Vagina (tissue), 2 donors: ENCODE results near the gene MYLK. TPM values are rescaled to one million over a fixed set of nuclear protein-coding genes. Genes with fewer than 3 reads are reported as not detected.
"Not testable (repeated sequence)": the region's sequence is repeated elsewhere in the genome, so short reads cannot be mapped to it uniquely, and the experiment has no call there.

Source experiments
- DNase-seq, 2 donors: peaks; one replicate each; pipeline ENCODE4 v3.0.0-alpha.2; 2017; ENCODE audit errors: extremely low spot score in 2 of 2
- H3K27ac ChIP-seq: fragments of 200-600 bp; sonication (generic); one replicate; pipeline ENCODE4 v1.5.1; 2019
- H3K27me3 ChIP-seq: fragments of 200-600 bp; sonication (generic); one replicate; pipeline ENCODE4 v1.5.1; 2019
- H3K36me3 ChIP-seq, 2 donors: fragments of 200-600 bp; sonication (generic); one replicate each; pipeline ENCODE4 v1.5.1; 2017 to 2019
- H3K4me1 ChIP-seq: fragments of 200-600 bp; sonication (generic); one replicate; pipeline ENCODE4 v1.5.1; 2019
- H3K4me3 ChIP-seq, 2 donors: fragments of 200-600 bp; sonication (generic); 1 replicate in 1 of 2; 2 replicates in 1 of 2; pipeline ENCODE4 v1.5.1; 2016 to 2019
- H3K9me3 ChIP-seq: fragments of 200-600 bp; sonication (generic); one replicate; pipeline ENCODE4 v1.5.1; 2019
- CTCF ChIP-seq, 3 experiments: fragments of 450-650 bp in 2 of 3; fragments of 200-600 bp in 1 of 3; sonication (generic) in 1 of 3; IDR thresholded peaks; one replicate each; pipeline ENCODE4 v1.5.1; 2017 to 2019; ENCODE audit warnings: antibody characterized with exemption in 3 of 3, mild to moderate bottlenecking in 2 of 3, moderate library complexity in 2 of 3
- POLR2A ChIP-seq, 2 donors: fragments of 450-650 bp; IDR thresholded peaks; one replicate each; pipeline ENCODE4 v1.6.1; 2017; ENCODE audit warnings: antibody characterized with exemption in 2 of 2, mild to moderate bottlenecking in 2 of 2, moderate library complexity in 2 of 2
- POLR2AphosphoS5 ChIP-seq, 2 donors: sonication (generic); formaldehyde crosslinking; IDR thresholded peaks; one replicate each; pipeline ENCODE4 v1.9.0; 2017; ENCODE audit warnings: antibody characterized with exemption in 2 of 2, mild to moderate bottlenecking in 2 of 2, low read depth in 1 of 2; ENCODE audit not compliant: insufficient read depth in 1 of 2
- intact Hi-C: fragments of 100-400 bp; cut with DNase I; formaldehyde crosslinking; loops from one replicate; pipeline ENCODE4 v1.15.1; 2023
- total RNA-seq: library from RNA; depleted of rRNA; stranded (reverse); fragments of >200 nt; gene quantifications from one replicate; pipeline ENCODE4 v1.2.3, GENCODE V29; 2016

Gene MYLK
- total RNA-seq, 1 donor from 2014 or later: 352 TPM

GRCh38 chr3:123602325-123602724 is 281.8 kb downstream of the MYLK start:
- Histone ChIP-seq H3K4me3 (no peak overlapping the region), H3K36me3 (no peaks in the 10 kb centered on the region), H3K27me3 (no peaks in the 10 kb centered on the region), H3K9me3 (no peaks in the 10 kb centered on the region), H3K27ac (no peak overlapping the region), H3K4me1 (no peaks in the 10 kb centered on the region)
- no peak for DNase-seq
- intact Hi-C loops: no loop called here
- no peak for TF ChIP-seq POLR2A (IDR thresholded peaks at IDR 0.05)
- no peak for TF ChIP-seq CTCF (IDR thresholded peaks at IDR 0.05)
- TF ChIP-seq POLR2AphosphoS5 (IDR thresholded peaks at IDR 0.05; ENCODE audit: insufficient read depth in 1 of 2, low read depth in 1 of 2): no peak

DNA sequence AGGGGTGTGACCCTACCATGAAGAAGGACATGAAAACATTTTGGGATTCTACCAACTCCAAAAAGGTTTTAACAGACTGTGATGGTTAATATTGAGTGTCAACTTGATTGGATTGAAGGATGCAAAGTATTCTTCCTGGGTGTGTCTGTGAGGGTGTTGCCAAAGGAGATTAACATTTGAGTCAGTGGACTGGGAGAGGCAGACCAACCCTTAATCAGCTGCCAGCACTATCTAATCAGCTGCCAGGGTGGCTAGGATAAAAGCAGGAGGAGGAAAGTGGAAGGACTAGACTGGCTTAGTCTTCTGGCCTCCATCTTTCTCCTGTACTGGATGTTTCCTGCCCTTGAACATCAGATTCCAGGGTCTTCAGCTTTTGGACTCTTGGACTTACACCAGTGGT is 283.3 kb downstream of the MYLK start:
- H3K4me3 ChIP-seq, intact Hi-C loops, H3K27ac ChIP-seq, H3K9me3 ChIP-seq, DNase-seq, H3K27me3 ChIP-seq, H3K36me3 ChIP-seq, H3K4me1 ChIP-seq: not testable (repeated sequence)

DNA sequence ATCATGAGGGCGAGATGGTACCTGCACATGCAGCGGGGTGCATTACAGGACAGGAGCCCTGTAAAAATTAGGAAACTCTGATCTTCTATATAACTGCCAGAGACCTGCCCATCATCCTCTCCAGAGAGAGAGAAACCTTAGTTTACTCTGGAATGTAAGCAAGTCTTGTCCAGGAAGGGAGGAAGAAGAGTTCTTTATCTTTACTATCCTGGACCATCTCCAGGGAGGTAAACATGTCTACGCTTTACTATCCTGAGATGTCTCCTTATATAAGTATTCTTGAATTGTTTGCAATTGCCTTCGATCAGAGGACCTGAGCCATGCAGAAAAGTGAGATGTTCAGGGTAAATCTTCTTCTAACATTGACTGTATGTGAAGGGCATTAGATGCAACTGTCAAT is 286.6 kb downstream of the MYLK start:
- no peaks in the 10 kb centered on the region for H3K4me1 ChIP-seq
- no peaks in the 10 kb centered on the region for H3K9me3 ChIP-seq
- no peak for TF ChIP-seq POLR2AphosphoS5 (IDR thresholded peaks at IDR 0.05; ENCODE audit: insufficient read depth in 1 of 2, low read depth in 1 of 2)
- no peak for TF ChIP-seq CTCF (IDR thresholded peaks at IDR 0.05)
- TF ChIP-seq POLR2A (IDR thresholded peaks at IDR 0.05): no peak
- no peak for DNase-seq
- no peak overlapping the region for H3K4me3 ChIP-seq
- no peaks in the 10 kb centered on the region for H3K27me3 ChIP-seq
- intact Hi-C loops: no loop called here
- no peak overlapping the region for H3K27ac ChIP-seq
- no peaks in the 10 kb centered on the region for H3K36me3 ChIP-seq

DNA sequence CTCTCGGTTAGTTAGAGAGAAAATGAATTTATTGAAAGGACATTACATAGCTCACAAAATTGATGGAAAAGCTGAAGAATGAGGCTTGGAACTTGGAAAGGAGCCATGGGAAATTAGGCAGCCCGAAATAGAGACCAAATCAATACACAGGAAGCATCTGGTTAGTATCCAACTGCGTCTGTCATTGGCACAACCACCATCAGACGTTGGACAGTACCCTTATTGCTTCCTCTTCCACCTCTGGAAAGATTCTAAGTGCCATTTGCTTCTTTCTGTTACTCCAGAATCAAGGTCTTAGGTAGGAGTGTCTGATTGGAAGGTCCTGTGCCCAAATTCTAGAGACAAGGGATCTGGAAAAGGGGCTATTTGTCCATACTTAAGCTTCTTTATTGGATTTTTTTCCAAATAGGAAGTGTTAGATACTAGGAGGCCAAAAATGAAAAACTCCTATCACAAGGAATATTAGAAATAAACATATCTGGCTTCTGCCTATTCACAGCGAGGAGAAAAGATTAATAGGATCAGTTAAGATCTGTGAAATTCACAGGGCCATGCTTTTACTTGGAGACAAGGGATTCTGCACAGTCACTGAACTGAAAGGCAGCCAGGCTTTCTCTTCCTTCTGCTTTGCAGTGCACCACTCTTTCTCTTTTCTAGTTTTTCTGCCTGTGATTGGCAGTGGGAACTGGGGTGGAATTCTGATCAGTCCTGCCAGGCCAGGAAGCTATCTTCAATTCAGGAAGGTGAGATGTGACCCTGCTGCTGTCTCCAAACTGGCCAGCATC is 288.5 kb downstream of the MYLK start:
- no peaks in the 10 kb centered on the region for H3K9me3 ChIP-seq
- TF ChIP-seq CTCF (IDR thresholded peaks at IDR 0.05): no peak
- TF ChIP-seq POLR2AphosphoS5 (IDR thresholded peaks at IDR 0.05; ENCODE audit: insufficient read depth in 1 of 2, low read depth in 1 of 2): no peak
- TF ChIP-seq POLR2A (IDR thresholded peaks at IDR 0.05): no peak
- H3K36me3 ChIP-seq: no peaks in the 10 kb centered on the region
- H3K27ac ChIP-seq: no peak overlapping the region
- intact Hi-C loops: no loop called here
- H3K27me3 ChIP-seq: no peaks in the 10 kb centered on the region
- no peaks in the 10 kb centered on the region for H3K4me1 ChIP-seq
- DNase-seq: no peak
- H3K4me3 ChIP-seq: no peak overlapping the region

DNA sequence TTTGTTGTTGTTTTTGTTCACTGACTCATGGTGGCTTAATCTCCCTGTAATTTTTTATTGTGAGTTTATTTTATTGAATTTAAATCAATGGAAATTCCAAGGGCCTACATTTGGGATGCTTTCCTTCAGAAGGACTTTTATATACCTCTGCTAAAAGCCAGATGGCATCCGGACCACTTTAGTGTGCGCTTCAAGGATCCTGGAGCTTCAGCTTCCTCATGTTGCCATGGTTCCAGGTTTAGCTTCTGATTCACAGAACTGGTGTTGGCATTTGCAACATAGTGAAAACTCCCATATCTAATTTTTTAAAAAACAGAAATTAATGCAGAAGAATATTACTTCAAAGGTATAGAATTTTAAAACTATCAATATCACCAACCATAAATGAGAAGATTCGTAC is 290.8 kb downstream of the MYLK start:
- intact Hi-C loops: no loop called here
- H3K4me3 ChIP-seq: no peak overlapping the region
- no peak for TF ChIP-seq POLR2A (IDR thresholded peaks at IDR 0.05)
- TF ChIP-seq CTCF (IDR thresholded peaks at IDR 0.05): no peak
- TF ChIP-seq POLR2AphosphoS5 (IDR thresholded peaks at IDR 0.05; ENCODE audit: insufficient read depth in 1 of 2, low read depth in 1 of 2): no peak
- H3K36me3 ChIP-seq: no peaks in the 10 kb centered on the region
- no peak overlapping the region for H3K27ac ChIP-seq
- no peaks in the 10 kb centered on the region for H3K4me1 ChIP-seq
- H3K27me3 ChIP-seq: no peaks in the 10 kb centered on the region
- H3K9me3 ChIP-seq: no peaks in the 10 kb centered on the region
- no peak for DNase-seq
